Mammary epithelial cell (primary cell): ENCODE results near the gene TMCC2.

Experiments
- CTCF ChIP-seq, 2 donors: IDR thresholded peaks in 1 of 2; conservative IDR thresholded peaks in 1 of 2; 2 replicates each; pipeline ENCODE4 v1.5.1; 2011 to 2012; ENCODE audit warnings: inconsistent platforms in 2 of 2, low read length in 2 of 2, mild to moderate bottlenecking in 2 of 2, control low read depth in 1 of 2, low read depth in 1 of 2; ENCODE audit not compliant: insufficient read depth in 1 of 2; ENCODE audit errors: extremely low read depth in 1 of 2
- EZH2 ChIP-seq: IDR thresholded peaks from 2 replicates; pipeline ENCODE4 v1.6.1; 2012; ENCODE audit warnings: low read length, inconsistent platforms, borderline replicate concordance

- TF ChIP-seq CTCF (conservative IDR thresholded peaks at IDR 0.05 in 1 of 2, IDR thresholded peaks at IDR 0.05 in 1 of 2; ENCODE audit: extremely low read depth in 1 of 2, insufficient read depth in 1 of 2, low read depth in 1 of 2, low read length in 2 of 2): no peak
- TF ChIP-seq EZH2: no peak
Observed at GRCh38 chr1:205232945-205233397, 5.2 kb downstream of the TMCC2 start.
